ENCODE data around the gene RAB33B.

RAB33B gene

GRCh38 chr4:139509727-139510410 lies 55.9 kb downstream of the RAB33B start:
- DNase-seq, result no peak

- DNase-seq, result no peak
These were observed 57.4 kb downstream of the RAB33B start for GRCh38 chr4:139511320-139511719.

GRCh38 chr4:139514382-139515059 lies 60.6 kb downstream of the RAB33B start:
- no peak for DNase-seq

GRCh38 chr4:139515531-139515958 lies 61.6 kb downstream of the RAB33B start:
- no peak for DNase-seq

- DNase-seq, result no peak
These were observed 68.0 kb downstream of the RAB33B start for GRCh38 chr4:139521754-139522401.

GRCh38 chr4:139522457-139522856 lies 68.5 kb downstream of the RAB33B start:
- DNase-seq, result no peak

- no peak for DNase-seq
These were observed 69.2 kb downstream of the RAB33B start for GRCh38 chr4:139523076-139523475.

GRCh38 chr4:139524062-139524631 lies 70.2 kb downstream of the RAB33B start:
- no peak for DNase-seq

GRCh38 chr4:139525414-139525813 lies 71.5 kb downstream of the RAB33B start:
- no peak for DNase-seq

Measured in GOT3 (cell line).